Activated CD4-positive, alpha-beta T cell treated with anti-CD3 and anti-CD28 coated beads for 1 hour (primary cell): ENCODE data around the gene CCNK.

ENCODE experiments used
- DNase-seq: peaks from one replicate; pipeline ENCODE4 v3.0.0-alpha.2; 2020

Gene CCNK

GRCh38 chr14:99556134-99556791 is 75.1 kb downstream of the CCNK start:
- no peak for DNase-seq

- no peak for DNase-seq
These were observed 78.2 kb downstream of the CCNK start for GRCh38 chr14:99559286-99559990.

DNA sequence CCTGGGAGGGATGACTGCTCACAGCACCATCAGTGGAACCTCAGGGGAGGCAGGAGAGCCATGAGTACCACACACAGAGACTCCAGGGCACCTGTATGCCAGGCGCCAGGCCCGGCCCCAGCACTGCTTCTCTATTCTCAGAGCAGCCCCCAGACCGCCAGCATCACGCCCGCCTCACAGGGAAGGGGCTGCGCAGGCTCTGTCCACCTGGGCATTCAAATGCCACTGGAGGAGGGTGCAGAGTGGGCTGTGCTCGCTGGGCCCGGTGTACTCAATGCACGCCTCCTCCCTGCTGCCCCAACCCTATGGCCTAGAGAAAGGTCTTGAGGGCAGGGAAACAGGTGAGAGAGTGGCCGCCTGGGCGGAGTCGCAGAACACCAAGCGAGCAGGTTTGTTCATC is 79.2 kb downstream of the CCNK start:
- DNase-seq, result no peak

DNA sequence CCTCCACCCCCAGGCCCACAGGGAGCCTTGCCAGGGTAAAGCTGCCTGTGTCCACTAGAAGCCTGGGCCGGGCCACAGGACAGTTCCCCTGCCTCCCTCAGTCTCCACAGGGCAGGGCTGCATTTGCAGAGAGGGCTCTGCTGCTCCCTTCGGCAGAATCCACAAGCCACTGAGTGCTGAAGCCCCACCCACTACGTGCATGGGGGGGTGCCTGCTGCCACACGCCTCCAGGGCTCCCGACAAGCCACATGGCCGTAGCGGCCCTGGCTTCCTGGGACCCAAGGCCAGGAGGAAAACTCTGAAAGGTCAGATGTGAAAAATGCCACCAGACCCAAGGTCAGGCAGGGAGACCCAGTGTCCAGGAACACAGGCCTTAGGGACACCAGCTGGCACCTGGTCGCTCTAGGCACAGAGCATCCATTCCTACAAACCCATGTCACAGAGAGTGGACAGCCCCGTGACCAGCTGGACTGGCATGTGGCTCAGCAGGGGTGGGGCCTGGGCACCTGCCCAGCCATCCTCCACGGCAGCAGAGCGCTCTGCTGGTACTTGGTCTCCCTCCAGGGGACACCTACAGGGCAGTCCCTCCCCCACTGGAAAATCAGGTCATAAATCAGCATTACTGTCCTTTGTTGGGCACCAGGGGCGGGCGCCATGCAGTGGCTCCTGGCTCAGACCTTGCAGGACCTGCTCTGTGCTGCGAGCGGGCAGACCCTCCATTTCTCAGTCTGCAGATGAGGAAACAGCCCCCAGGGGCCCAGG is 79.9 kb downstream of the CCNK start:
- no peak for DNase-seq

GRCh38 chr14:99561864-99562263 is 80.7 kb downstream of the CCNK start:
- DNase-seq, result no peak
